Measurements from ENCODE around the gene TARS3.
"Not testable (repeated sequence)": the region's sequence is repeated elsewhere in the genome, so short reads cannot be mapped to it uniquely, and the experiment has no call there.

The TARS3 gene

GRCh38 chr15:101639667-101640066, 84.6 kb downstream of the TARS3 start:
- Mint-ChIP-seq H3K27ac (no peak overlapping the region), H3K36me3 (ENCODE audit: low read depth) (peaks cover 41% of the 10 kb centered on the region), H3K9me3 (no peaks in the 10 kb centered on the region), H3K4me1 (peaks cover 48% of the 10 kb centered on the region), H3K4me3 (no peak overlapping the region), H3K27me3 (ENCODE audit: low read depth, poor library complexity) (no peaks in the 10 kb centered on the region)
- no peak for DNase-seq
- TF ChIP-seq CTCF (IDR thresholded peaks at IDR 0.05) = no peak

GRCh38 chr15:101637919-101638318, 86.4 kb downstream of the TARS3 start:
- DNase-seq = no peak
- H3K4me3 Mint-ChIP-seq = no peak overlapping the region
- no peaks in the 10 kb centered on the region for H3K9me3 Mint-ChIP-seq
- no peak for TF ChIP-seq CTCF (IDR thresholded peaks at IDR 0.05)
- H3K4me1 Mint-ChIP-seq = peaks cover 40% of the 10 kb centered on the region
- H3K27me3 Mint-ChIP-seq (ENCODE audit: low read depth, poor library complexity) = no peaks in the 10 kb centered on the region
- H3K27ac Mint-ChIP-seq = peak overlapping the region; percentile 73
- peaks cover 33% of the 10 kb centered on the region for H3K36me3 Mint-ChIP-seq (ENCODE audit: low read depth)

GRCh38 chr15:101637516-101637915, 86.8 kb downstream of the TARS3 start:
- peaks cover 36% of the 10 kb centered on the region for H3K4me1 Mint-ChIP-seq
- H3K27me3 Mint-ChIP-seq (ENCODE audit: low read depth, poor library complexity) = no peaks in the 10 kb centered on the region
- no peak overlapping the region for H3K4me3 Mint-ChIP-seq
- no peak for TF ChIP-seq CTCF (IDR thresholded peaks at IDR 0.05)
- no peaks in the 10 kb centered on the region for H3K9me3 Mint-ChIP-seq
- no peak for DNase-seq
- peaks cover 33% of the 10 kb centered on the region for H3K36me3 Mint-ChIP-seq (ENCODE audit: low read depth)
- no peak overlapping the region for H3K27ac Mint-ChIP-seq

GRCh38 chr15:101637038-101637437, 87.2 kb downstream of the TARS3 start:
- H3K27ac Mint-ChIP-seq = peak overlapping the region; percentile 68
- no peak overlapping the region for H3K4me3 Mint-ChIP-seq
- no peaks in the 10 kb centered on the region for H3K9me3 Mint-ChIP-seq
- peaks cover 31% of the 10 kb centered on the region for H3K4me1 Mint-ChIP-seq
- no peak for TF ChIP-seq CTCF (IDR thresholded peaks at IDR 0.05)
- peaks cover 32% of the 10 kb centered on the region for H3K36me3 Mint-ChIP-seq (ENCODE audit: low read depth)
- H3K27me3 Mint-ChIP-seq (ENCODE audit: low read depth, poor library complexity) = no peaks in the 10 kb centered on the region
- DNase-seq = no peak

GRCh38 chr15:101635944-101636727, 88.1 kb downstream of the TARS3 start:
- H3K4me1 Mint-ChIP-seq = peaks cover 22% of the 10 kb centered on the region
- TF ChIP-seq CTCF (IDR thresholded peaks at IDR 0.05) = no peak
- H3K27me3 Mint-ChIP-seq (ENCODE audit: low read depth, poor library complexity) = no peaks in the 10 kb centered on the region
- no peak overlapping the region for H3K27ac Mint-ChIP-seq
- DNase-seq = no peak
- H3K9me3 Mint-ChIP-seq = no peaks in the 10 kb centered on the region
- H3K4me3 Mint-ChIP-seq = no peak overlapping the region
- peaks cover 32% of the 10 kb centered on the region for H3K36me3 Mint-ChIP-seq (ENCODE audit: low read depth)

- Mint-ChIP-seq H3K4me3 (no peak overlapping the region), H3K27ac (no peak overlapping the region), H3K4me1 (peaks cover 16% of the 10 kb centered on the region), H3K27me3 (ENCODE audit: low read depth, poor library complexity) (no peaks in the 10 kb centered on the region), H3K9me3 (no peaks in the 10 kb centered on the region), H3K36me3 (ENCODE audit: low read depth) (peaks cover 9% of the 10 kb centered on the region)
- no peak for TF ChIP-seq CTCF (IDR thresholded peaks at IDR 0.05)
- no peak for DNase-seq
These were observed 90.9 kb downstream of the TARS3 start for GRCh38 chr15:101633356-101633755.

- Mint-ChIP-seq H3K36me3 (ENCODE audit: low read depth) (peaks cover 45% of the 10 kb centered on the region), H3K9me3 (peaks cover 44% of the 10 kb centered on the region), H3K4me1 (peaks cover 15% of the 10 kb centered on the region)
- not testable (repeated sequence) for H3K27me3 Mint-ChIP-seq (ENCODE audit: low read depth, poor library complexity); H3K27ac Mint-ChIP-seq; H3K4me3 Mint-ChIP-seq; DNase-seq
These were observed 97.5 kb downstream of the TARS3 start for GRCh38 chr15:101626729-101627128.
